ENCODE results near the gene ARRDC1.

Gene ARRDC1

DNA sequence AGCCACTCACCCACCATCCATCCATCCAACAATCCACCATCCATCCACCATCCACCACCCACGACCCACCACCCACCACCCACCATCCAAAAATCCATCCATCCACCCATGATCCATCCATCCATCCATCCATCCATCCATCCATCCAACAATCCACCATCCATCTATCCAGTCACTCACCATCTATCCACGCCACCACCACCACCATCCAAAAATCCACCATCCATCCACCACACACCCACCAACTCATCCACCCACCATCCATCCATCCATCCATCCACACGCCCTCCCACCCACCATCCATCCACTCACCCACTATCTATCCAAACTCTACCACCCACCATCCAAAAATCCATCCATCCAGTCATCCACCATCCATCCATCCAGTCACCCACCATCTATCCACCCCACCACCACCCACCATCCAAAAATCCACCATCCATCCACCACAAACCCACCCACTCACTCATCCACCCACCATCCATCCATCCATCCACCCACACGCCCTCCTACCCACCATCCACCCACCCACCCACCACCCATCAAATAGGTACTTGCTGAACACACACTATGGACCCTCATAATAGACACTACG is 35.8 kb upstream of the ARRDC1 start:
- Histone ChIP-seq H3K36me3 (ENCODE audit: control insufficient read depth in 4 of 4, insufficient read depth in 4 of 4, low read length in 3 of 4) (peaks cover 8 to 34% (median 21%) of the 10 kb centered on the region in 4 experiments), H3K27me3 (replicated peaks in 2 of 5; ENCODE audit: control insufficient read depth in 4 of 5, insufficient read depth in 5 of 5, low read length in 4 of 5) (no peaks in the 10 kb centered on the region), H3K27ac (ENCODE audit: insufficient read depth in 1 of 2, low read depth in 1 of 2, low read length in 2 of 2, poor library complexity in 1 of 2, severe bottlenecking in 2 of 2) (no peak overlapping the region), H3K9me3 (ENCODE audit: control extremely low read depth in 1 of 5, control insufficient read depth in 4 of 5, insufficient read depth in 2 of 5, low read depth in 1 of 5, low read length in 4 of 5) (no peaks in the 10 kb centered on the region), H3K4me3 (ENCODE audit: control insufficient read depth in 1 of 7, extremely low read depth in 1 of 7, insufficient read depth in 4 of 7, low read depth in 2 of 7, low read length in 6 of 7) (no peak overlapping the region), H3K4me1 (ENCODE audit: control extremely low read depth in 1 of 4, control insufficient read depth in 4 of 4, insufficient read depth in 4 of 4, low read length in 3 of 4) (peaks cover 0 to 3% (median 0%) of the 10 kb centered on the region in 4 experiments)
- 96% methylated on average over 4 of the region's 5 CpGs for WGBS (ENCODE audit: insufficient coverage)
- CTCF ChIA-PET: interaction anchor here (0.8 kb wide), 1 partner anchor 8 kb away, joined by 3 read pairs; no protein-coding TSS in a partner anchor
- DNase-seq: no peak
- POLR2A ChIA-PET: no interaction called here

DNA sequence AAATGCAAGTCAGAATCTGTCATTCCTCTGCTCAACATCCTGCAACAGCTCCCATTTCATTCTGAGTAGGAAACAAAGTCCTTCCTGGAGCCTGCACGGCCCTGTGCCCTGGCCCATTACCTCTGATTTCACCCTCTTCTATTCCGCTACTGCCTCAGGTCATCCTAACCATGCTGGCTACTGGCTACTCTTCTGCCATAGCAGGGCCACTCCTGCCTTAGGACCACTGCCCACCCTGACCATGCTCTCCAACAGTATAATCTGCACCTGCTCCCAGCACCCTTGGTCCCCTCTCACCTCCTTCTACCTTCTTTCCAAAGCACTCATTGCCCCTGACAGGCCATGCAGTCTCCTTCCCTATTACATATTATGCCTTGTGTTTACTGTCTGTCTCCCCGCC is 34.9 kb upstream of the ARRDC1 start:
- ChIA-PET POLR2A (no interaction called here), CTCF (no interaction called here)
- peaks cover 7 to 40% (median 26%) of the 10 kb centered on the region in 4 experiments for H3K36me3 ChIP-seq (ENCODE audit: control insufficient read depth in 4 of 4, insufficient read depth in 4 of 4, low read length in 3 of 4)
- DNase-seq: no peak
- H3K4me3 ChIP-seq (ENCODE audit: control insufficient read depth in 1 of 7, extremely low read depth in 1 of 7, insufficient read depth in 4 of 7, low read depth in 2 of 7, low read length in 6 of 7): no peak overlapping the region
- no peaks in the 10 kb centered on the region for H3K4me1 ChIP-seq (ENCODE audit: control extremely low read depth in 1 of 4, control insufficient read depth in 4 of 4, insufficient read depth in 4 of 4, low read length in 3 of 4)
- no peak overlapping the region for H3K27ac ChIP-seq (ENCODE audit: insufficient read depth in 1 of 2, low read depth in 1 of 2, low read length in 2 of 2, poor library complexity in 1 of 2, severe bottlenecking in 2 of 2)
- H3K27me3 ChIP-seq (replicated peaks in 2 of 5; ENCODE audit: control insufficient read depth in 4 of 5, insufficient read depth in 5 of 5, low read length in 4 of 5): no peaks in the 10 kb centered on the region
- 98% methylated on average over 3 of the region's 3 CpGs for WGBS (ENCODE audit: insufficient coverage)
- H3K9me3 ChIP-seq (ENCODE audit: control extremely low read depth in 1 of 5, control insufficient read depth in 4 of 5, insufficient read depth in 2 of 5, low read depth in 1 of 5, low read length in 4 of 5): no peaks in the 10 kb centered on the region

DNA sequence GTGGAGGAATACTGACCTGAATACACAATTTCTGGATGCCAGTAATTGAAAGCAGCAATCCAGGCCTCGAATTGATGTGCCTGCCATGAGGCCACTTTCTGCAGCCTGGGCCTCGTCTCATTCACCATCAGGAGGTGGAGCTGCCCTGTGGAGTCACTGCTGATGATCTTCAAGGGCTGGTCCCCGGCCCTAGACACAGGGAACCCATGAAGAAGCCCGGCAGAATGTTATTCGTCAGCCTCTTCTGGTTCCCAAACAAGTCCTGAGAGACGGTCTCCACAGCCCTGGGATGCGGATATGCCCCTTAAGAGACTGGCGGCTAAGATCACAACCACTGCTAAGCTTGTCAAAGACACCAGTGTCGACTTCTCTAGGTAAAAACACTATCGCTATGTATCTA is 31.3 kb upstream of the ARRDC1 start:
- H3K36me3 ChIP-seq (ENCODE audit: control insufficient read depth in 4 of 4, insufficient read depth in 4 of 4, low read length in 3 of 4): peaks cover 4 to 49% (median 33%) of the 10 kb centered on the region in 4 experiments
- 98% methylated on average over 10 of the region's 10 CpGs for WGBS (ENCODE audit: insufficient coverage)
- no peaks in the 10 kb centered on the region for H3K27me3 ChIP-seq (replicated peaks in 2 of 5; ENCODE audit: control insufficient read depth in 4 of 5, insufficient read depth in 5 of 5, low read length in 4 of 5)
- ChIA-PET POLR2A (no interaction called here), CTCF (interaction anchor here (1.2 kb wide), 1 partner anchor 14 kb away, joined by 6 read pairs; no protein-coding TSS in a partner anchor)
- DNase-seq: no peak
- H3K9me3 ChIP-seq (ENCODE audit: control extremely low read depth in 1 of 5, control insufficient read depth in 4 of 5, insufficient read depth in 2 of 5, low read depth in 1 of 5, low read length in 4 of 5): no peaks in the 10 kb centered on the region
- H3K27ac ChIP-seq (ENCODE audit: insufficient read depth in 1 of 2, low read depth in 1 of 2, low read length in 2 of 2, poor library complexity in 1 of 2, severe bottlenecking in 2 of 2): no peak overlapping the region
- peaks cover 4 to 23% (median 14%) of the 10 kb centered on the region in 4 experiments for H3K4me1 ChIP-seq (ENCODE audit: control extremely low read depth in 1 of 4, control insufficient read depth in 4 of 4, insufficient read depth in 4 of 4, low read length in 3 of 4)
- H3K4me3 ChIP-seq (ENCODE audit: control insufficient read depth in 1 of 7, extremely low read depth in 1 of 7, insufficient read depth in 4 of 7, low read depth in 2 of 7, low read length in 6 of 7): no peak overlapping the region

DNA sequence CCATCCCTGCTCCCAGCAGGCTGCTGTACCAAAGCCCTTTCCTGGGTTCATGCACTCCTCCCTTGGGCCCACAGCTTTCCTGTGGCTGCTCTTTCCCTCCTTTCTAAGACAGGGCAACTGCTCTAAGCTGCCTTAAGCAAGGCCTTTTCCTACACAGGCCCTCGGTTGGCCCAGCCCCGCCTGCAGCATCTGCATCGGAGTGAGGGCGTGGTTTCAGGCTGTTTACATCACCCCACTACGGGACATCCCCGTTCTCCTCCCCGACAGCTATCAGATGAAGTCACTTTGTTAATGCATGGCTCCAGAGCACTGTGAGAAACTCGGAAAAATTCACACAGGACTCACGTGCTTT is 30.1 kb upstream of the ARRDC1 start:
- ChIA-PET POLR2A (no interaction called here), CTCF (no interaction called here)
- H3K27ac ChIP-seq (ENCODE audit: insufficient read depth in 1 of 2, low read depth in 1 of 2, low read length in 2 of 2, poor library complexity in 1 of 2, severe bottlenecking in 2 of 2): no peak overlapping the region
- H3K27me3 ChIP-seq (replicated peaks in 2 of 5; ENCODE audit: control insufficient read depth in 4 of 5, insufficient read depth in 5 of 5, low read length in 4 of 5): no peaks in the 10 kb centered on the region
- H3K4me1 ChIP-seq (ENCODE audit: control extremely low read depth in 1 of 4, control insufficient read depth in 4 of 4, insufficient read depth in 4 of 4, low read length in 3 of 4): peaks cover 4 to 25% (median 15%) of the 10 kb centered on the region in 4 experiments
- no peak overlapping the region for H3K4me3 ChIP-seq (ENCODE audit: control insufficient read depth in 1 of 7, extremely low read depth in 1 of 7, insufficient read depth in 4 of 7, low read depth in 2 of 7, low read length in 6 of 7)
- DNase-seq: no peak
- H3K9me3 ChIP-seq (ENCODE audit: control extremely low read depth in 1 of 5, control insufficient read depth in 4 of 5, insufficient read depth in 2 of 5, low read depth in 1 of 5, low read length in 4 of 5): no peaks in the 10 kb centered on the region
- WGBS (ENCODE audit: insufficient coverage): 93% methylated on average over 9 of the region's 9 CpGs
- H3K36me3 ChIP-seq (ENCODE audit: control insufficient read depth in 4 of 4, insufficient read depth in 4 of 4, low read length in 3 of 4): peaks cover 4 to 50% (median 33%) of the 10 kb centered on the region in 4 experiments

DNA sequence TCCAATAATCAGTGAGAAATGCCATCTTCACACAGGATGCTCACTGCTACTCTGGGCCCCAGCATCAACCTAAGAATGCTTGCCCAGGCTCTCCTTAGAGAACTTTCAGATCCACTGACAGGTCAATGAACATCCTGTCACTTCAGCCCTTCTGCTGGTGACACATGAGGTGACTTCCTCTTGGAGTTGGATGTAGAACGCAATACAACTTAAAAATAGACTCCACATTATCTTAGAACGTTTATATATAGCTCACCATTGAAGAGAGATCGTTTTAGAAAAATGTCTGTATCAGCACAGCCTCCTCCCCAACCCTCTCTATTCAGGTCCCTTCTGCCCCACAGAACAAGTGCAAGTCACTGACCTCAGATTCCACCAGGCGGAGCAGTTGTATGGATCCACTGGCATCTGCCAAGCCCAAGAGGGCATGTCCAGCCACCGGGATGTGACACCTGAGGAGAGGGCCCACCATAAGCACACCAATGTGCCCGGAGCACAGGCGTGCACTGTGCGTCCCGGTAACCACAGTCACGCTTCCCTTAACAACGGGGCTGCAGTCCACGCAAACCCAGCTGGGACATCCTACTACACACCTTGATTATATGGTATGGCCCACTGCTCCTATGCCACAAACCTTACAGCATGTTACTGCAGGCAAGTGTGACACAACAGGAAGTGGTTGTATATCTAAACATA is 29.6 kb upstream of the ARRDC1 start:
- WGBS (ENCODE audit: insufficient coverage): 92% methylated on average over 10 of the region's 12 CpGs
- no peak for DNase-seq
- ChIA-PET CTCF (interaction anchor here (0.6 to 1.1 kb wide), 2 partner anchors 13 to 16 kb away, joined by 3 read pairs; no protein-coding TSS in a partner anchor), POLR2A (interaction anchor here (0.7 kb wide), 1 partner anchor 18 kb away, joined by 4 read pairs; no protein-coding TSS in a partner anchor)
- Histone ChIP-seq H3K9me3 (ENCODE audit: control extremely low read depth in 1 of 5, control insufficient read depth in 4 of 5, insufficient read depth in 2 of 5, low read depth in 1 of 5, low read length in 4 of 5) (no peaks in the 10 kb centered on the region), H3K4me1 (ENCODE audit: control extremely low read depth in 1 of 4, control insufficient read depth in 4 of 4, insufficient read depth in 4 of 4, low read length in 3 of 4) (peaks cover 4 to 25% (median 15%) of the 10 kb centered on the region in 4 experiments), H3K4me3 (ENCODE audit: control insufficient read depth in 1 of 7, extremely low read depth in 1 of 7, insufficient read depth in 4 of 7, low read depth in 2 of 7, low read length in 6 of 7) (no peak overlapping the region), H3K36me3 (ENCODE audit: control insufficient read depth in 4 of 4, insufficient read depth in 4 of 4, low read length in 3 of 4) (peaks cover 4 to 49% (median 33%) of the 10 kb centered on the region in 4 experiments), H3K27ac (ENCODE audit: insufficient read depth in 1 of 2, low read depth in 1 of 2, low read length in 2 of 2, poor library complexity in 1 of 2, severe bottlenecking in 2 of 2) (no peak overlapping the region), H3K27me3 (replicated peaks in 2 of 5; ENCODE audit: control insufficient read depth in 4 of 5, insufficient read depth in 5 of 5, low read length in 4 of 5) (no peaks in the 10 kb centered on the region)

DNA sequence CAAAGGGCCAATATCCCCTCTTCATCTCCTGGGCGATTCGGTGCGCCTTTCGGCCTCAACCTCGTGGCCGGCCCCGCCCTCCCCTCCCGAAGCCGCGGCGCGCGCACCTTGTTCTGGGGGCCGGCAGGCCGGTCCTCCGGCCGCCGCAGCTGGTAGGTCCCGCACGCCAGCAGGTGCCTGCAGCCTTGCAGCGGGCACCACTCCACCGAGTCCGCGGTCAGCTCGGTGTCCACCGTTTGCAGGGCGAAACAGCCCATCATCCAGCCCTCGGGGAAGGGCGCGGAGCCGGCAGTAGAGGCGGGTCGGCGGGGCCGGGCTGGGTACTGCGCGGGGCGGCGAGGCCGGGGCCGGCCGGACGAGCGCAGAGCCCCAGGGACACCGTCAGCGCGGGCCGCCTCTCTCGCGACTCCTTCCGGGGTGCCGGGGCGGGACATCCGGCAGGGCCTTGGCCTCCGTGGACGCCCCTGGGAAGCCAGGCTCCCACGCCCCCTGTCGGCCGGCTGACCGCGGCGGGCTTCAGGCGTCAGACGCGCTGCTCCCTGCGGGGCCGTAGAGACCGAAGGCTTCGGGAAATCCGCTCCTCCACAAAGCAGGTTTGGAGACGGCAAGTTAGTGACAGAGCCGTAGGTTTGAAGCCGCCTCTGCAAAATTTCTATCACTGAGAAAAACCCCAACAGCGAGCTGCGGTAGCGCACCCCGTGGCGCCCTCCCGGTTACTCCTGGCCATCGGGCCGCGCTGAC is 26.8 kb upstream of the ARRDC1 start, which contains the start of gene DPH7:
TSS of gene DPH7 (minus strand) at position 408 of the 741 bp plus-strand sequence. CDS start at position 260, 148 bp downstream.
- CTCF ChIA-PET: interaction anchor here (0.7 to 1.5 kb wide), 8 partner anchors 9 to 153 kb away, joined by 3 to 7 read pairs (median 3); no protein-coding TSS in a partner anchor

More for the DNA sequence above, 26.8 kb upstream of the ARRDC1 start, which contains the start of gene DPH7:
- WGBS (ENCODE audit: insufficient coverage): 5% methylated on average over 76 of the region's 82 CpGs
- DNase-seq: peak; percentile 86 to 89 (median 87)
- Histone ChIP-seq H3K27me3 (replicated peaks in 2 of 5; ENCODE audit: control insufficient read depth in 4 of 5, insufficient read depth in 5 of 5, low read length in 4 of 5) (no peaks in the 10 kb centered on the region), H3K36me3 (ENCODE audit: control insufficient read depth in 4 of 4, insufficient read depth in 4 of 4, low read length in 3 of 4) (peaks cover 2 to 64% (median 44%) of the 10 kb centered on the region in 4 experiments), H3K27ac (ENCODE audit: insufficient read depth in 1 of 2, low read depth in 1 of 2, low read length in 2 of 2, poor library complexity in 1 of 2, severe bottlenecking in 2 of 2) (peak within 1 kb of the TSS; percentile 40 to 74), H3K4me1 (ENCODE audit: control extremely low read depth in 1 of 4, control insufficient read depth in 4 of 4, insufficient read depth in 4 of 4, low read length in 3 of 4) (peaks cover 4 to 25% (median 15%) of the 10 kb centered on the region in 4 experiments), H3K9me3 (ENCODE audit: control extremely low read depth in 1 of 5, control insufficient read depth in 4 of 5, insufficient read depth in 2 of 5, low read depth in 1 of 5, low read length in 4 of 5) (no peaks in the 10 kb centered on the region), H3K4me3 (ENCODE audit: control insufficient read depth in 1 of 7, extremely low read depth in 1 of 7, insufficient read depth in 4 of 7, low read depth in 2 of 7, low read length in 6 of 7) (peak within 1 kb of the TSS; percentile 64 to 94 (median 88))
- POLR2A ChIA-PET: interaction anchor here (0.6 to 0.9 kb wide), 3 partner anchors 27 to 114 kb away, joined by 3 to 4 read pairs (median 3); partner anchors contain the start of gene MRPL41
